Measurements from ENCODE around the gene PEX14. TPM values are rescaled to one million over a fixed set of nuclear protein-coding genes. Genes with fewer than 3 reads are reported as not detected.

The PEX14 gene
- total and polyA plus RNA-seq, 9 of the 15 experiments (the other 6 are each of a cell fraction or from before 2014, with no cell fraction given) = 2.6 to 45.7 (median 22.7) TPM

GRCh38 chr1:10528066-10529014, 53.6 kb downstream of the PEX14 start:
- BruUV-seq (replicated peaks) = no TSS peak
- CTCF ChIA-PET (ENCODE audit: low intra/inter-chr PET ratio) = no interaction called here
- TF ChIP-seq JUND (IDR thresholded peaks at IDR 0.05; ENCODE audit: borderline replicate concordance, low read depth, low read length) (peak; percentile 40; the same call in 1 of the 2 replicates), JUND (tag; IDR thresholded peaks at IDR 0.05; ENCODE audit: borderline replicate concordance, low read depth, low read length) (peak; percentile 50; the same call in 1 of the 3 replicates), ZNF699 (CRISPR knock-in tag; IDR thresholded peaks at IDR 0.05; ENCODE audit: insufficient replicate concordance) (no peak), MEIS2 (IDR thresholded peaks at IDR 0.05; ENCODE audit: partially characterized antibody) (peak; percentile 60), ATF3 (IDR thresholded peaks at IDR 0.05) (peak; percentile 77), ATF3 (CRISPR knock-in tag; conservative IDR thresholded peaks at IDR 0.05) (no peak), ID3 (CRISPR knock-in tag; IDR thresholded peaks at IDR 0.05) (no peak), ID3 (tag; IDR thresholded peaks at IDR 0.05) (no peak), TBL1XR1 (IDR thresholded peaks at IDR 0.05; ENCODE audit: low read length in 2 of 2) (no peak), JUN (IDR thresholded peaks at IDR 0.05; ENCODE audit: borderline replicate concordance, low read depth, low read length) (peak; percentile 76), JUN (CRISPR knock-in tag; IDR thresholded peaks at IDR 0.05; ENCODE audit: borderline replicate concordance) (no peak), STAT5A (IDR thresholded peaks at IDR 0.05; ENCODE audit: borderline replicate concordance, low read length) (no peak), CREM (IDR thresholded peaks at IDR 0.05; ENCODE audit: low read depth) (0 out of 2 replicates have a peak, but pooled peaks have one; percentile 20), MBD2 (IDR thresholded peaks at IDR 0.05; ENCODE audit: borderline replicate concordance, low read depth) (no peak), BRCA1 (IDR thresholded peaks at IDR 0.05) (no peak), BRCA1 (CRISPR knock-in tag; IDR thresholded peaks at IDR 0.05) (no peak), SMARCE1 (IDR thresholded peaks at IDR 0.05) (0 out of 2 replicates have a peak, but pooled peaks have one; percentile 19)
- TF ChIP-seq, protein P1, sequence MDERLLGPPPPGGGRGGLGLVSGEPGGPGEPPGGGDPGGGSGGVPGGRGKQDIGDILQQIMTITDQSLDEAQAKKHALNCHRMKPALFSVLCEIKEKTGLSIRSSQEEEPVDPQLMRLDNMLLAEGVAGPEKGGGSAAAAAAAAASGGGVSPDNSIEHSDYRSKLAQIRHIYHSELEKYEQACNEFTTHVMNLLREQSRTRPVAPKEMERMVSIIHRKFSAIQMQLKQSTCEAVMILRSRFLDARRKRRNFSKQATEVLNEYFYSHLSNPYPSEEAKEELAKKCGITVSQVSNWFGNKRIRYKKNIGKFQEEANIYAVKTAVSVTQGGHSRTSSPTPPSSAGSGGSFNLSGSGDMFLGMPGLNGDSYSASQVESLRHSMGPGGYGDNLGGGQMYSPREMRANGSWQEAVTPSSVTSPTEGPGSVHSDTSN (CRISPR knock-in tag; IDR thresholded peaks at IDR 0.05; ENCODE audit: low read depth) = no peak
- TF ChIP-seq, protein P1 (tag; conservative IDR thresholded peaks at IDR 0.05; ENCODE audit: low read depth) = peak; percentile 60; the same call in 1 of the 2 replicates

More at GRCh38 chr1:10528066-10529014, 53.6 kb downstream of the PEX14 start:
- Histone ChIP-seq H3K9me3 (replicated peaks; ENCODE audit: control insufficient read depth, insufficient read depth, low read depth, low read length) (no peaks in the 10 kb centered on the region), H3K9me1 (ENCODE audit: control insufficient read depth, insufficient read depth, low read length) (no peaks in the 10 kb centered on the region), H3K79me2 (ENCODE audit: control insufficient read depth, insufficient read depth, low read length) (peaks cover 48% of the 10 kb centered on the region), H3K4me1 (replicated peaks in 1 of 2; ENCODE audit: control insufficient read depth in 2 of 2, insufficient read depth in 2 of 2, low read length in 2 of 2) (peaks cover 0 to 4% of the 10 kb centered on the region in 2 experiments; a peak in 3 of 5 replicates), H3K4me2 (ENCODE audit: insufficient read depth, low read length) (no peak overlapping the region), H4K20me1 (replicated peaks; ENCODE audit: control insufficient read depth, insufficient read depth, low read length) (peaks cover 14% of the 10 kb centered on the region), H3K36me3 (ENCODE audit: control insufficient read depth, insufficient read depth, low read length) (peaks cover 17% of the 10 kb centered on the region; the same call in 2 of the 3 replicates), H3K4me3 (no peak overlapping the region), H2AFZ (ENCODE audit: low read depth, low read length) (no peak overlapping the region), H3K27ac (ENCODE audit: extremely low read depth, low read depth, low read length) (no peak overlapping the region), H3K27me3 (ENCODE audit: control insufficient read depth in 2 of 2, insufficient read depth in 2 of 2, low read length in 2 of 2) (no peaks in the 10 kb centered on the region), H3K9ac (ENCODE audit: insufficient read depth in 1 of 2, low read depth in 2 of 2, low read length in 2 of 2) (no peak overlapping the region)
- WGBS (ENCODE audit: insufficient coverage, low coverage, missing lambda C conversion rate) = 70% methylated on average over 13 of the region's 13 CpGs
- POLR2A ChIA-PET = interaction anchor here (0.6 to 1.7 kb wide), 4 partner anchors 9 to 49 kb away, joined by 3 to 7 read pairs (median 4); no protein-coding TSS in a partner anchor
- intact Hi-C loops (cut with micrococcal nuclease) (no loop called here), in situ Hi-C loops (cut with MboI) (no loop called here)
- FAIRE-seq = no peak
- ATAC-seq = no peak
- peak in 1 of 4 experiments; percentile 28 for DNase-seq (ENCODE audit: extremely low read depth in 1 of 4, low spot score in 3 of 4)
